SK-N-SH (cell line): ENCODE measurements around the gene EPB41L1. TPM values are rescaled to one million over a fixed set of nuclear protein-coding genes. Genes with fewer than 3 reads are reported as not detected.

Source experiments
- CTCF ChIA-PET: fragments of 300-600, 350-600 bp; formaldehyde crosslinking; extraction: SDS; loops from one replicate; lab custom pipeline; 2021; lab: Yijun Ruan, JAX
- POLR2A ChIA-PET: fragments of 350-600 bp; sonication (Branson Sonifier 250); formaldehyde crosslinking; extraction: SDS; loops from one replicate; lab custom pipeline; 2020; ENCODE audit warnings: antibody characterized with exemption, inconsistent platforms; lab: Yijun Ruan, JAX
- DNase-seq: peaks from one replicate; pipeline ENCODE4 v3.0.0; 2012
- H2AFZ ChIP-seq: fragments of 200-600 bp; sonication (generic); 2 replicates; pipeline ENCODE4 v1.8.1; 2016; ENCODE audit warnings: antibody characterized with exemption, mild to moderate bottlenecking, low read depth
- H3F3A ChIP-seq: fragments of 200-600 bp; sonication (generic); replicated peaks from 2 replicates; pipeline ENCODE3; 2016; ENCODE audit warnings: antibody characterized with exemption, mild to moderate bottlenecking; ENCODE audit not compliant: insufficient read depth
- H3K27ac ChIP-seq, 2 experiments: fragments of 200-500 bp in 1 of 2; fragments of 200-600 bp in 1 of 2; sonication (Bioruptor generic) in 1 of 2; sonication (generic), shearing (Covaris generic) in 1 of 2; 2 replicates each; pipeline versions ENCODE4 v1.5.1 to v1.6.1; 2014 to 2016; ENCODE audit warnings: low read depth in 2 of 2, inconsistent platforms in 1 of 2, low read length in 1 of 2, mild to moderate bottlenecking in 1 of 2, mixed read lengths in 1 of 2
- H3K27me3 ChIP-seq: fragments of 200-600 bp; sonication (generic), shearing (Covaris generic); 2 replicates; pipeline ENCODE4 v1.6.1; 2016; ENCODE audit warnings: mixed run types; ENCODE audit not compliant: insufficient read depth
- H3K36me3 ChIP-seq, 2 experiments: fragments of 200-500 bp in 1 of 2; fragments of 200-600 bp in 1 of 2; sonication (Bioruptor generic) in 1 of 2; sonication (generic) in 1 of 2; replicated peaks in 1 of 2; 2 replicates each; pipeline versions ENCODE3 to v1.5.1; 2014 to 2016; ENCODE audit warnings: low read length in 1 of 2, mild to moderate bottlenecking in 1 of 2; ENCODE audit not compliant: insufficient read depth in 2 of 2, control insufficient read depth in 1 of 2
- H3K4me1 ChIP-seq, 2 experiments: fragments of 200-500 bp in 1 of 2; fragments of 200-600 bp in 1 of 2; sonication (Bioruptor generic) in 1 of 2; sonication (generic), shearing (Covaris generic) in 1 of 2; 2 replicates each; pipeline versions ENCODE4 v1.5.1 to v1.6.1; 2014 to 2016; ENCODE audit warnings: low read depth in 1 of 2, low read length in 1 of 2, mixed run types in 1 of 2; ENCODE audit not compliant: insufficient read depth in 2 of 2, control insufficient read depth in 1 of 2
- H3K4me2 ChIP-seq: fragments of 200-600 bp; sonication (generic), shearing (Covaris generic); 2 replicates; pipeline ENCODE4 v1.6.1; 2017; ENCODE audit warnings: mixed run types
- H3K4me3 ChIP-seq, 2 experiments: fragments of 200-500 bp in 1 of 2; fragments of 200-600 bp in 1 of 2; sonication (Bioruptor generic) in 1 of 2; sonication (generic), shearing (Covaris generic) in 1 of 2; 2 replicates each; pipeline versions ENCODE4 v1.5.1 to v1.8.1; 2014 to 2016; ENCODE audit warnings: low read depth in 2 of 2, inconsistent platforms in 1 of 2, low read length in 1 of 2, mild to moderate bottlenecking in 1 of 2, mixed read lengths in 1 of 2, moderate library complexity in 1 of 2
- H3K79me2 ChIP-seq: fragments of 200-600 bp; sonication (generic); 2 replicates; pipeline ENCODE4 v1.8.1; 2017; ENCODE audit warnings: mild to moderate bottlenecking; ENCODE audit not compliant: insufficient read depth
- H3K9ac ChIP-seq: fragments of 200-600 bp; sonication (generic); 2 replicates; pipeline ENCODE4 v1.6.1; 2017; ENCODE audit warnings: mixed run types
- H3K9me2 ChIP-seq: fragments of 200-600 bp; sonication (generic); 2 replicates; pipeline ENCODE4 v1.6.1; 2017; ENCODE audit warnings: mixed run types
- H3K9me3 ChIP-seq: fragments of 200-600 bp; sonication (generic); 2 replicates; pipeline ENCODE4 v1.6.1; 2017; ENCODE audit warnings: mixed run types, mild to moderate bottlenecking, moderate library complexity
- H4K20me1 ChIP-seq: fragments of 200-600 bp; sonication (generic); 2 replicates; pipeline ENCODE4 v1.6.1; 2017; ENCODE audit warnings: mild to moderate bottlenecking, mixed run types; ENCODE audit not compliant: insufficient read depth
- CHD2 ChIP-seq: fragments of 150-350 bp; IDR thresholded peaks from 2 replicates; pipeline ENCODE4 v1.6.1; 2018; ENCODE audit warnings: low read length; ENCODE audit not compliant: partially characterized antibody
- ELF1 ChIP-seq: IDR thresholded peaks from 2 replicates; pipeline ENCODE4 v1.4.0; 2012
- EZH2phosphoT487 ChIP-seq: fragments of 200-600 bp; sonication (generic); IDR thresholded peaks from 2 replicates; pipeline ENCODE4 v1.6.1; 2017; ENCODE audit warnings: low read depth, mixed run types, mild to moderate bottlenecking, antibody characterized with exemption, moderate library complexity, borderline replicate concordance
- FOSL2 ChIP-seq: IDR thresholded peaks from 2 replicates; pipeline ENCODE4 v1.4.0; 2012; ENCODE audit warnings: low read depth, mild to moderate bottlenecking, moderate library complexity, borderline replicate concordance
- FOXJ3 ChIP-seq: sonication (generic); formaldehyde crosslinking; IDR thresholded peaks from 2 replicates; pipeline ENCODE4 v1.5.1; 2020; ENCODE audit warnings: mild to moderate bottlenecking, missing genetic modification reagents
- FOXM1 ChIP-seq: IDR thresholded peaks from 2 replicates; pipeline ENCODE4 v1.4.0; 2012; ENCODE audit warnings: low read depth, mild to moderate bottlenecking
- GABPA ChIP-seq: IDR thresholded peaks from 2 replicates; pipeline ENCODE4 v1.4.0; 2012; ENCODE audit warnings: low read depth, mild to moderate bottlenecking
- GATA2 ChIP-seq: sonication (generic); formaldehyde crosslinking; IDR thresholded peaks from 2 replicates; pipeline ENCODE4 v1.5.0; 2020; ENCODE audit warnings: mild to moderate bottlenecking, missing genetic modification reagents
- JUND ChIP-seq: IDR thresholded peaks from 2 replicates; pipeline ENCODE4 v1.4.0; 2012
- MEF2A ChIP-seq: IDR thresholded peaks from 2 replicates; pipeline ENCODE4 v1.4.0; 2012; ENCODE audit warnings: low read depth, borderline replicate concordance
- MXI1 ChIP-seq: IDR thresholded peaks from 2 replicates; pipeline ENCODE4 v1.6.1; 2012; ENCODE audit warnings: mild to moderate bottlenecking, low read depth, low read length, improper control_type of control experiment
- NFIC ChIP-seq: IDR thresholded peaks from 2 replicates; pipeline ENCODE4 v1.4.0; 2012; ENCODE audit warnings: borderline replicate concordance
- NRF1 ChIP-seq: IDR thresholded peaks from 2 replicates; pipeline ENCODE4 v1.6.1; 2012; ENCODE audit warnings: low read depth, mild to moderate bottlenecking, low read length
- POLR2AphosphoS5 ChIP-seq: IDR thresholded peaks from 2 replicates; pipeline ENCODE4 v1.6.1; 2012; ENCODE audit warnings: low read depth, low read length
- RAD21 ChIP-seq: IDR thresholded peaks from 2 replicates; pipeline ENCODE4 v1.6.1; 2012; ENCODE audit warnings: mild to moderate bottlenecking, low read length
- RCOR1 ChIP-seq: fragments of 150-350 bp; IDR thresholded peaks from 2 replicates; pipeline ENCODE4 v1.6.1; 2017; ENCODE audit warnings: antibody characterized with exemption, low read length
- REST ChIP-seq: IDR thresholded peaks from 2 replicates; pipeline ENCODE4 v1.6.1; 2012; ENCODE audit warnings: mild to moderate bottlenecking, low read depth, low read length, moderate library complexity
- RFX5 ChIP-seq: IDR thresholded peaks from 2 replicates; pipeline ENCODE4 v1.6.1; 2012; ENCODE audit warnings: mild to moderate bottlenecking, improper control_type of control experiment, low read length
- SIN3A ChIP-seq: IDR thresholded peaks from 2 replicates; pipeline ENCODE4 v1.6.1; 2012; ENCODE audit warnings: low read depth, mild to moderate bottlenecking, low read length, moderate library complexity, borderline replicate concordance
- SMC3 ChIP-seq: IDR thresholded peaks from 2 replicates; pipeline ENCODE4 v1.6.1; 2012; ENCODE audit warnings: low read depth, low read length, improper control_type of control experiment
- TAF1 ChIP-seq: IDR thresholded peaks from 2 replicates; pipeline ENCODE4 v1.6.1; 2012; ENCODE audit warnings: low read depth, mild to moderate bottlenecking, low read length, moderate library complexity, borderline replicate concordance
- YY1 ChIP-seq: IDR thresholded peaks from 2 replicates; pipeline ENCODE4 v1.4.0; 2012; ENCODE audit warnings: low read depth, mild to moderate bottlenecking
- WGBS: methylation state at CpG from one replicate; pipeline ENCODE4 v1.1.6; 2017; ENCODE audit warnings: low lambda C conversion rate; 5-methylcytosine and 5-hydroxymethylcytosine counted together
- polyA plus RNA-seq, 3 experiments: library from polyadenylated mRNA; depleted of rRNA; stranded (reverse); fragments of >200 nt; gene quantifications; 2 replicates each; pipeline ENCODE4 v1.2.3, GENCODE V29; 2012
- TF ChIP-seq, protein P1 (sequence below): IDR thresholded peaks from 2 replicates; pipeline ENCODE4 v1.4.0; 2012; ENCODE audit warnings: low read depth, borderline replicate concordance
- TF ChIP-seq, protein P2 (sequence below): IDR thresholded peaks from 2 replicates; pipeline ENCODE4 v1.4.0; 2012; ENCODE audit warnings: low read depth, borderline replicate concordance
- TF ChIP-seq, protein P3 (sequence below): fragments of 150-350 bp; IDR thresholded peaks from 2 replicates; pipeline ENCODE4 v1.6.1; 2016; ENCODE audit warnings: mild to moderate bottlenecking, low read depth, low read length
- TF ChIP-seq, protein P4 (sequence below): IDR thresholded peaks from 2 replicates; pipeline ENCODE4; 2012

The EPB41L1 gene
- polyA plus RNA-seq, 1 of the 3 experiments (the other 2 are of a cell fraction), result 26.1 TPM

DNA sequence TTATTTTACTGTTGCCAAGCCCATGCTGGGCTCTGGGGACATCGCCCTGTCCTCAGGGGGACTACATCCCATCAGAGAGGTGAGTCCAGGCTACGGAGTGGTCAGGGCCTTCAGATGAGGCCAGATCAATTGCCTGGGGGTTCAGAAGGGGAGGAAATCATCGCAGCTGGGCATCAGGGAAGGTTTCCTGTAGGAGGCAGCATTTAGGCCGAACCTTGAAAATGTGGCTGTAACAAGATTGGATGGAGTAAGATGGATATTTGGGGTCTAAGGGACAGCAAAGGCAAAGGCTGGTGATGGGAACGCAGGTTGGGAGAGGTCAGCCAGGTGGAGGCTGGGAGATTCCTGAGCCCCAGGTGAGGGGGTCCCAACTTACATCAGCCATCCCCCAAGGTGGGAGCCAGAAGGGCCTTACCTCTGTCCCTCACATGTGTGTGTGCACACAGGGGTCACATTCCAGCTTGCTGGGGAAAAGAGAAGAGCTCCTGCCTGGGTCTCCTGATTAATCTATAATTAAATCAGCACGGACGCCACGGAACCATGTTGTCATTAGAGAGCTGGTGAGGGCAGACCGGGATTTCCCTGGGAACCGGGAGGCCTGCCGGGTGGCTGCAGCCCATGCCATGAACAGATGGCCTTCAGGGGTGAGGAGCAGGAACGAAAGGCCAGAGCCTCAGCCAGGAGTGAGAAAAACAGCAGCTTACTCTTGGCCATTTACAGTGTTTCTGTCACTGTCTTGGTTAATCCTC lies 121.1 kb downstream of the EPB41L1 start:
- H4K20me1 ChIP-seq, result no peaks in the 10 kb centered on the region
- peak overlapping the region in 1 of 2 experiments; percentile 41; a peak in 1 of 4 replicates for H3K27ac ChIP-seq
- H3K79me2 ChIP-seq, result no peaks in the 10 kb centered on the region
- DNase-seq, result peak; percentile 75
- H3F3A ChIP-seq, result no peaks in the 10 kb centered on the region
- H3K4me1 ChIP-seq, result peaks cover 0 to 12% of the 10 kb centered on the region in 2 experiments; a peak in 1 of 4 replicates
- ChIA-PET POLR2A (interaction anchor here (0.6 kb wide), 1 partner anchor 96 kb away, joined by 3 read pairs; no protein-coding TSS in a partner anchor), CTCF (interaction anchor here (1.2 to 11.3 kb wide), 3 partner anchors 37 to 163 kb away, joined by 4 to 94 read pairs (median 4); no protein-coding TSS in a partner anchor)
- WGBS, result 43% methylated on average over 10 of the region's 12 CpGs
- H3K9me2 ChIP-seq, result no peaks in the 10 kb centered on the region
- no peak overlapping the region for H3K4me2 ChIP-seq
- H3K4me3 ChIP-seq, result no peak overlapping the region
- H2AFZ ChIP-seq, result no peak overlapping the region
- H3K27me3 ChIP-seq, result no peaks in the 10 kb centered on the region; the same call in none of the 2 replicates
- no peak overlapping the region for H3K9ac ChIP-seq
- H3K9me3 ChIP-seq, result no peaks in the 10 kb centered on the region
- H3K36me3 ChIP-seq, result no peaks in the 10 kb centered on the region
- TF ChIP-seq MXI1, result peak; percentile 75; the same call in 1 of the 2 replicates
- TF ChIP-seq FOXM1, result no peak
- TF ChIP-seq, protein P1, sequence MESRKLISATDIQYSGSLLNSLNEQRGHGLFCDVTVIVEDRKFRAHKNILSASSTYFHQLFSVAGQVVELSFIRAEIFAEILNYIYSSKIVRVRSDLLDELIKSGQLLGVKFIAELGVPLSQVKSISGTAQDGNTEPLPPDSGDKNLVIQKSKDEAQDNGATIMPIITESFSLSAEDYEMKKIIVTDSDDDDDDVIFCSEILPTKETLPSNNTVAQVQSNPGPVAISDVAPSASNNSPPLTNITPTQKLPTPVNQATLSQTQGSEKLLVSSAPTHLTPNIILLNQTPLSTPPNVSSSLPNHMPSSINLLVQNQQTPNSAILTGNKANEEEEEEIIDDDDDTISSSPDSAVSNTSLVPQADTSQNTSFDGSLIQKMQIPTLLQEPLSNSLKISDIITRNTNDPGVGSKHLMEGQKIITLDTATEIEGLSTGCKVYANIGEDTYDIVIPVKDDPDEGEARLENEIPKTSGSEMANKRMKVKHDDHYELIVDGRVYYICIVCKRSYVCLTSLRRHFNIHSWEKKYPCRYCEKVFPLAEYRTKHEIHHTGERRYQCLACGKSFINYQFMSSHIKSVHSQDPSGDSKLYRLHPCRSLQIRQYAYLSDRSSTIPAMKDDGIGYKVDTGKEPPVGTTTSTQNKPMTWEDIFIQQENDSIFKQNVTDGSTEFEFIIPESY, result no peak
- no peak for TF ChIP-seq EZH2phosphoT487
- TF ChIP-seq NFIC, result no peak
- TF ChIP-seq RCOR1, result no peak
- no peak for TF ChIP-seq GABPA
- no peak for TF ChIP-seq POLR2AphosphoS5
- TF ChIP-seq YY1, result no peak
- no peak for TF ChIP-seq JUND
- TF ChIP-seq, protein P2, sequence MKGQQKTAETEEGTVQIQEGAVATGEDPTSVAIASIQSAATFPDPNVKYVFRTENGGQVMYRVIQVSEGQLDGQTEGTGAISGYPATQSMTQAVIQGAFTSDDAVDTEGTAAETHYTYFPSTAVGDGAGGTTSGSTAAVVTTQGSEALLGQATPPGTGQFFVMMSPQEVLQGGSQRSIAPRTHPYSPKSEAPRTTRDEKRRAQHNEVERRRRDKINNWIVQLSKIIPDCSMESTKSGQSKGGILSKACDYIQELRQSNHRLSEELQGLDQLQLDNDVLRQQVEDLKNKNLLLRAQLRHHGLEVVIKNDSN, result no peak
- TF ChIP-seq ELF1, result no peak
- no peak for TF ChIP-seq FOSL2
- no peak for TF ChIP-seq SIN3A
- no peak for TF ChIP-seq TAF1
- TF ChIP-seq NRF1, result no peak
- TF ChIP-seq MEF2A, result no peak
- TF ChIP-seq CHD2, result no peak
- TF ChIP-seq, protein P3, sequence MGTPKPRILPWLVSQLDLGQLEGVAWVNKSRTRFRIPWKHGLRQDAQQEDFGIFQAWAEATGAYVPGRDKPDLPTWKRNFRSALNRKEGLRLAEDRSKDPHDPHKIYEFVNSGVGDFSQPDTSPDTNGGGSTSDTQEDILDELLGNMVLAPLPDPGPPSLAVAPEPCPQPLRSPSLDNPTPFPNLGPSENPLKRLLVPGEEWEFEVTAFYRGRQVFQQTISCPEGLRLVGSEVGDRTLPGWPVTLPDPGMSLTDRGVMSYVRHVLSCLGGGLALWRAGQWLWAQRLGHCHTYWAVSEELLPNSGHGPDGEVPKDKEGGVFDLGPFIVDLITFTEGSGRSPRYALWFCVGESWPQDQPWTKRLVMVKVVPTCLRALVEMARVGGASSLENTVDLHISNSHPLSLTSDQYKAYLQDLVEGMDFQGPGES, result no peak
- no peak for TF ChIP-seq SMC3
- no peak for TF ChIP-seq FOXJ3 (CRISPR knock-in tag)
- TF ChIP-seq, protein P4, sequence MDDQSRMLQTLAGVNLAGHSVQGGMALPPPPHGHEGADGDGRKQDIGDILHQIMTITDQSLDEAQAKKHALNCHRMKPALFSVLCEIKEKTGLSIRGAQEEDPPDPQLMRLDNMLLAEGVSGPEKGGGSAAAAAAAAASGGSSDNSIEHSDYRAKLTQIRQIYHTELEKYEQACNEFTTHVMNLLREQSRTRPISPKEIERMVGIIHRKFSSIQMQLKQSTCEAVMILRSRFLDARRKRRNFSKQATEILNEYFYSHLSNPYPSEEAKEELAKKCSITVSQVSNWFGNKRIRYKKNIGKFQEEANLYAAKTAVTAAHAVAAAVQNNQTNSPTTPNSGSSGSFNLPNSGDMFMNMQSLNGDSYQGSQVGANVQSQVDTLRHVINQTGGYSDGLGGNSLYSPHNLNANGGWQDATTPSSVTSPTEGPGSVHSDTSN, result no peak
- no peak for TF ChIP-seq REST
- peak; percentile 38; the same call in 1 of the 2 replicates for TF ChIP-seq GATA2 (CRISPR knock-in tag)
- no peak for TF ChIP-seq RFX5
- TF ChIP-seq RAD21, result 0 out of 2 replicates have a peak, but pooled peaks have one; percentile 18
